DMS53 treated with DMSO at 0.1 percent for 48 hours (cell line): Measurements from ENCODE around the gene LRRC56.
"Not testable (repeated sequence)": the region's sequence is repeated elsewhere in the genome, so short reads cannot be mapped to it uniquely, and the experiment has no call there.

Experiments
- DNase-seq: peaks from one replicate; lab custom pipeline; 2025; ENCODE audit not compliant: unreplicated experiment; lab: John Stamatoyannopoulos, UW

LRRC56 gene

DNA sequence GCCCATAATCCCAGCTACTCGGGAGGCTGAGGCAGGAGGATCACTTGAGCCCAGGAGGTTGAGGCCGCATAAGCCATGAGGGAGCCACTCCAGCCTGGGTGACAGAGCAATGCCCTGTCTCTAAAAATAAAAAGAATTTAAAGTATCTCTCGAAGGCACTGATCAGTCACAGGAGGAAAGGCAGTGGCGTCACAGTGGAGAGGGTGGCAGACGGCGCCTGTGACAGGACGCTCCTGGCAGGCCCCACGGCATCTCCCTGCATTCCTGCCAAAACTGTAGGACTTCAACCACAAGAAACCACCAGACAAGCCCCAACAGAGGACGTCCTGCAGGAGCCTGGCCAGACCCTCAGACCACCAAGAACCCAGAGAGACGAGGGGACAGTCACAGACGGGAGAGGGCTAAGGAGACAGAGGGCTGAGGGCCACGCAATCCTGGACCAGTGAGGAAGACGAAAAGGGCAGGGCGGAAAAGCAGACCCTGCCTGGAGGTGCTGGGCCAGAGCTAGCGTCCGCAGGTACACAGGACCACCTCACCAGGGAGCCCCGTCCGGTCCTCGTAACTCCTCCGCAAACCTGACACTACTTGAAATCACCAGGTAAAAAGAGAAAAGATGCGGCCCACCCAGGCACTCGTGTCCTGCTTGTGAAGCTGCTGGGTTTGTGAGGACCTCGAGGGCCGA is 36.2 kb upstream of the LRRC56 start:
- no peak for DNase-seq

GRCh38 chr11:501683-502287 is 35.5 kb upstream of the LRRC56 start:
- no peak for DNase-seq

GRCh38 chr11:502288-503178 is 34.8 kb upstream of the LRRC56 start:
- DNase-seq, result no peak

- DNase-seq, result no peak
Measured at GRCh38 chr11:503179-503981, 33.9 kb upstream of the LRRC56 start.

DNA sequence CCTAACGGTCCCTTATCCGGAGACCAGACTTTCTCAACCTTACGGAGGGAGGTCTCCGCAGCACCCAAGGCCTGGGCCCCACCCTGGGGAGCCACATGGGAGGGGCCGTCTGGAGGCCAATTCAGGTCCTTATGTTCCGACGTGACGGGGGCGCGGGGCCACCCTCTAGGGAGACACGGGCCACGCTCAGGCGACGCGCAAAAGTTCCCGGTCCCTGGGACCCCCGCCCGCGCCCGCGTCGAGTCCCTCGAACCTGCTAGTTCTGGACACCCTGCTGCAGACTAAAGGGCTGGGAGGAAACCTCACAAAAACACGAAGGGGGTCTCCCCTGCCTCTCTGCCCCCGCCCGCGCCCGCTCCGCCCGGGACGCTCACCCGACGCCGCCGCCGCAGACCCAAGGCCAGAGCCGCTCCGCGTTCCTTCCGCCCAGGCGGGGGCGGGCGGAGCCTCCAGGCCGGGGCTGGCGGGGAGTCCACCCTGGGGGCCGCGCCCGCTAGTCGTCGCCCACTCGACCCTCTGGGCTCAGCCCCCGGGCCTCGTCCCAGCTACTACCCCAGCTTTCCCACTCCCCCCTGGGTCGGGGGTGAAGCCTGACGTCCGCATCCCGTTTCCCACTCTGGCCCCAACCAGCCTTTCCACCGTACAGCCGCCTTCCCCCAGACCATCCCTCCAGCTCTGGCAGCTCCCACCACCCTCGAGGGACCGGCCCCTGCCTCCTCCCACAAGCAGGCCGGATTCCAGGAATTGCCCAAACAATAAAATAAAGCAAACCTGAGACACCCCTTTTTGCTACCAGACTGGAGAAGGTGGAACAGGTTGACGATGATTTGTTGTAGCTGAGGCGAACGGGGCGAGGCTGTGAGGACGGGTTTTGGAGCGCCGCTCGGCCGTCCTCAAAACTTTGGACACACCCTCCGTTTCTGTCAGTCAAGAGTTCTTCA is 33.0 kb upstream of the LRRC56 start:
- DNase-seq, result no peak

DNA sequence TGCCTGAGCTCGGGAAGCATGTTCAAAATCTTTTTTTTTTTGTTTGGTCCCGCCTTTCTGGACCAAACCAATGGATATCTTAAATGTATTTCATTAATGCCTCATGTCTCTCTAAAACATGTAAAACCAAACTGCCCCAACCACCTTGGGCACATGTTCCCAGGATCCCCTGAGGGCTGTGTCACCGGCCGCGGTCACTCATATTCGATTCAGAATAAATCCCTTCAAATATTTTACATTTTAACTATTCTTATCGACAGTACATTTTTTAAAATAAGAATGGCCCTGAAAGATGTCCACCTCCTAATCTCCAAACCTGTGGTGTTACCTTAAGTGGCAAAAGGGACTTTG is 32.4 kb upstream of the LRRC56 start:
- DNase-seq, result no peak

- peak; percentile 93 for DNase-seq
Measured at GRCh38 chr11:506238-506994, 30.9 kb upstream of the LRRC56 start.

DNA sequence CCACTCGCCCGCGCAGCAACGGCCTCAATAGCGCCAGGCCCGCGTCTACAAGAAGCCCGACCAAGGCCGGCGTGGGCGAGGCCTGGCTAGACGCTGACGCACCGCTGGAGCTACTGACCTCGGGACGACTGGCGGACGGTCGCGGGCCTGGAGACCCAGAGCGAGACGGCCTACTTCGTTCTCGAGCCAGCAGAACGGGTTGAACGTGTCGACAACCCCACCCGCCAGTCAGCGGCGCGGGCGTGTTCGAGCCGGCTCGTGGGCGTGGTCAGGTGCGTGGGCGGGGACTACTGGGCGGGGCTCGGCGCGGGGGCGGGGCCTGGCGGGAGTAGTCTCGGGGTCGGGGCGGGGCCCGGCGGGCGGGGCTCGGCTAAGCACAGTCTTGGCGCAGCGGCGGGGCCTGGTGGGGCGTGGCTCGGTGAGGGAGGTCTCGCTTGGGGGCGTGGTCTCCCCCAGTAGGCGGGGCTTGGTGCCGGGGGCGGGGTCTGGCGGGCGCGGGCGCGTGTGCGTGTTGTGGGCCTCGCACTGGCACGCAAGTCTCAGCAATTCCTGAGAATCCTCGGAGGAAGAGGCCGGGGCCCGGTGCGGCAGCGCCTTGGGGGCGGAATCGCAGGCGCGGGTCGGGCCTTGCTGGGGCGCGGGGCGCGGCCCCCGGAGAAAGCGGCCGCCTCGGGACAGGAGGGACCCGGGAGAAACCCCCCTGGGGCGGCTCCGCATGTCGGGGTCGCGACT is 30.2 kb upstream of the LRRC56 start, which contains the start of gene RNH1:
Gene RNH1 (minus strand): TSS at position 248 of the 732 bp plus-strand sequence. CDS start 5,080 bp downstream, outside the sequence.
- peak; percentile 92 for DNase-seq

DNA sequence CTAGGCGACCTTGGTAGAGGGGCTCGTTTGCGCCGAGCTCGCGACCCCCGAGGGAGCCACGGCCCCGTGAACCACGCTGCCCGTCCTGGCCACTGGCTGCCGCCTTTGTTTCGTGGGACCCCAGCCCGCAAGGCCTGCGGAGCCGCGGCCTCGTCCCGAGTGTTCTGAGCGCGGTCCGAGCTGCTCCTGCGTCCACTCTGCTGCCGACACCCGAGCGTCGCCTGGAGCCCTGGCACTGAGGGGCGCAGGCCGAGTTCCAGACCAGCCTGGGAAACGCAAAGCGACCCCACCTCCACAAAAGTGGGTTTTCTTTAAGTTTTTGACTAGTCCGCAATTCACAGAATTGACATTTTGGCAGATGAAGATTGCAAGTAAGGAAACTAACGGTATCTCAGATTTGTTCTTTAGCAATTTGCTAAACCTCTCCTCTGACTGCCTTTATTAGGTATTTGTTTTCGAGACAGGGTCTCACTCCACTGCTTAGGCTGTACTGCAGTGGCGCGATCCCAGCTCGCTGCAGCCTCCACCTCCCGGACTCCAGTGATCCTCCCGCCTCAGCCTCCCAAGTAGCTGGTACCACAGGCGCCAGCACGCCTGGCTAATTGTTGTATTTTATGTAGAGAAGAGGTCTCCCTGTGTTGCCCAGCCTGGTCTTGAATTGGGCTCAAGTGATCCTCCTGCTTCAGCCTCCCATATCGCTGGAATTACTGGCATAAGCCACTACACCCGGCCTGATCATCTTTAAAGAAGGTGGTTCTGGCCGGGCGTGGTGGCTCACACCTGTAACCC is 29.4 kb upstream of the LRRC56 start:
- DNase-seq, result no peak

GRCh38 chr11:508956-509355 is 28.4 kb upstream of the LRRC56 start:
- no peak for DNase-seq

DNA sequence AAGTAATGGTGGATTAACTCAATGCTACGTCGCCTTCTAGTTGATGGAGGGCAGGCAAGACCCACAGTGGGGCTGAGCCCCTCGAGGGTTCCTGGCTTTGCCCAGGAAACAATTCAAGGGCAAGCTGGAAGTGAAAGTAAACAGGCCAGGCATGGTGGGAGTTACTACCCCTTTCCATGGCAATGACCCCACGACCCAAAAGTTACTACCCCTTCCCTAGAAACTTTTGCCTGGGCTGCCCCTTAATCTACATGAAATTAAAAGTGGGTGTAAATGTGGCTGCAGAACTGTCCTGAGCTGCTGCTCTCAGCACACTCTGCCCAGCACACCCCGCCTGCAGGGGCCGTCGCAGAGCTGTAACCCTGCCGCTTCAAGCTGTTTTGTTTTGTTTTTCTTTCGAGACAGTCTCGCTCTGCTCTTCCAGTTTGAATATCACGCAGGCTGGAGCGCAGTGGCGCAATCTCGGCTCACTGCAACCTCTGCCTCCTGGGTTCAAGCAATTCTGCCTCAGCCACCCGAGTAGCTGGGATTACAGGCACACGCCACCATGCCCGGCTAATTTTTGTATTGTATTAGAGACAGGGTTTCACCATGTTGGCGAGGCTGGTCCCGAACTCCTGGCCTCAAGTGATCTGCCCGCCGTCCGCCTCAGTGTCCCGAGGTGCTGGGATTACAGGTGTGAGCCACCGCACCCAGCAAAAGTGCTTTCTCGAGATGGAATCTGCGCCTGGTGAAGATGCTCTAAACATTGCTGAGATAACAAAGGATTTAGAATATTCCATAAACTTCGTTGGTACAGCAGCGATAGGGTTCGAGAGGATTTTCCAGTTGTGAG is 24.3 kb upstream of the LRRC56 start:
- no peak for DNase-seq

DNA sequence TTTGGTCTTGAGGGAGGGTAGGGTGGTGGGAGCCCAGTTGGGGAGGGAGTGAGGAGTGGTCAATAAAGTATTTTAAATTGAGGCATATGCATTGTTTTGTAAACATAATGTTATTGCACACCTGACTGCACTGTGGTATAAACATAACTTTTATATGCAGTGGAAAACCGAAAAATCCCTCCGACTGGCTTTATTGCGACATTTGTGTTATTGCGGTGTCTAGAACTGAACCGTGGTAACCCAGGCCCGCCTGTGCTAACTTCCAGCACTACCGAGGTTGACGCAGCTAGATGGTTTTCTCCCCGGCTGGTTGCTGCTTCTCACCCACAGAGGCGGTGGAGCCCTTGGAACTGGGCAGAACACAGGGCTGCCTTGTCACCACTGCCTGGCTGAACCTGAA is 22.7 kb upstream of the LRRC56 start:
- no peak for DNase-seq

DNA sequence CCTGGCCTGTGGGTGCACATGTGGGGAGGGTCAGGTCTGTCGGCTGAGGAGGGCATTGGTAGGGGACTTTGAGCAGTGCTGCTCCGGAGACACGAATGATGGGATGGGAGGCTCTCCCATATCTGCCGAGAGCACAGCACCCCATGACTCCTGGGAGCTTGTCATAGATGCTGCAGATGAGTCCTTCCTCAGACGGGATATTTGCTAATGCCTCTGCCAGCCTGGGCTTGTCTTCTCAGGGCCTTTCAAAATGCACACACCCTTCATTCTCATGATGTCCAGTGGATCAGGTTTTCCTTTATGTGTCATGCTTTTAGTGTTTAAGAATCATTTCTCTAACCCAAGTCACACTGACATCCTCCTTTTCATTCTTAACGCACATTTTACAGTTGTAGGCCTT is 22.2 kb upstream of the LRRC56 start:
- DNase-seq, result no peak

DNA sequence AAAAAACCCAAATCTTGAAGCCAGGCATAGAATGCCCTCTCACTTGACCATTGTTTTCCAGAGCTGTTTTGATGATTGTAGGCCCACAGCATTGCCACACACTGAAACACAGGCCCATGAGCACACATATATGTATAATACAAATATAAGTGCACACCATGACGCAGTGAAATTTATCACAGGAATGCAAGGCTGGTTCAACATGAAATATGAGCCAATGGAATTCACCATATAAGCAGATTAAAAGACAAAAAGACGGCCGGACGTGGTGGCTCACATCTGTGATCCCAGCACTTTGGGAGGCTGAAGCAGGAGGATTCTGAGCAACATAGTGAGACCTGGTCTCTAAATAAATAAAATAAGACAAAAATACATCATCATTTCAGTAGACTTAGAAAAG is 20.9 kb upstream of the LRRC56 start:
- no peak for DNase-seq

DNA sequence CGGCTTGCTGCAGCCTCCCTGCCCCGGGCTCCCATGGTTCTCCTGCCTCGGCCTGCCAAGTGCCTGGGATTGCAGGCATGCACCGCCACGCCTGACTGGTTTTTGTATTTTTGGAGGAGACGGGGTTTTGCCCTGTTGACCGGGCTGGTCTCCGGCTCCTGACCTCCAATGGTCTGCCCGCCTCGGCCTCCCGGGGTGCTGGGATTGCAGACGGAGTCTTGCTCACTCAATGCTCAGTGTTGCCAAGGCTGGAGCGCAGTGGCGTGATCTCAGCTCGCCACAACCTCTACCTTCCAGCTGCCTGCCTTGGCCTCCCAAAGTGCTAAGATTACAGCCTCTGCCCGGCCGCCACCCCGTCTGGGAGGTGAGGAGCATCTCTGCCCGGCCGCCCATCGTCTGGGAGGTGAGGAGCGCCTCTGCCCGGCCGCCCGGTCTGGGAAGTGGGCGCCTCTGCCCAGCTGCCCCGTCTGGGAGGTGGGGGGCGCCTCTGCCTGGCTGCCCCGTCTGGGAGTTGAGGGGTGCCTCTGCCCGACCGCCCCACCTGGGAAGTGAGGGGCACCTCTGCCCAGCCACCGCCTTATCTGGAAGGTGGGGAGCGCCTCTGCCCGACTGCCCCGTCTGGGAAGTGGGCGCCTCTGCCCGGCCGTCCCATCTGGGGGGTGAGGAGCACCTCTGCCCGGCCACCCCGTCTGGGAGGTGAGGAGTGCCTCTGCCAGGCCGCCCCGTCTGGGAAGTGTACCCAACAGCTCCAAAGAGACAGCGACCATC is 20.2 kb upstream of the LRRC56 start:
- not testable (repeated sequence) for DNase-seq
